Omental fat pad (tissue), 4 donors: ENCODE measurements around the gene SORCS2. TPM values are rescaled to one million over a fixed set of nuclear protein-coding genes. Genes with fewer than 3 reads are reported as not detected.

Experiments
- ATAC-seq: fragments of 150-250 bp; one replicate; pipeline ENCODE4 v1.9.1; 2016; ENCODE audit warnings: mild to moderate bottlenecking, moderate library complexity; ENCODE audit not compliant: low FRiP score
- DNase-seq: peaks from one replicate; pipeline ENCODE4 v3.0.0-alpha.2; 2019; ENCODE audit warnings: low spot score
- total RNA-seq, 4 donors: library from RNA; depleted of rRNA; stranded (reverse); fragments of >200 nt; gene quantifications; one replicate each; pipeline ENCODE4 v1.1.0, GENCODE V29; 2016
- TF ChIP-seq, protein P1 (sequence below), 3 donors: fragments of 450-650 bp; IDR thresholded peaks; one replicate each; pipeline ENCODE4 v1.5.1; 2016 to 2017; ENCODE audit warnings: antibody characterized with exemption in 3 of 3, mild to moderate bottlenecking in 3 of 3, moderate library complexity in 2 of 3

SORCS2 gene
- total RNA-seq, 4 donors from 2014 or later, result 0.63 to 4.6 (median 1.2) TPM

DNA sequence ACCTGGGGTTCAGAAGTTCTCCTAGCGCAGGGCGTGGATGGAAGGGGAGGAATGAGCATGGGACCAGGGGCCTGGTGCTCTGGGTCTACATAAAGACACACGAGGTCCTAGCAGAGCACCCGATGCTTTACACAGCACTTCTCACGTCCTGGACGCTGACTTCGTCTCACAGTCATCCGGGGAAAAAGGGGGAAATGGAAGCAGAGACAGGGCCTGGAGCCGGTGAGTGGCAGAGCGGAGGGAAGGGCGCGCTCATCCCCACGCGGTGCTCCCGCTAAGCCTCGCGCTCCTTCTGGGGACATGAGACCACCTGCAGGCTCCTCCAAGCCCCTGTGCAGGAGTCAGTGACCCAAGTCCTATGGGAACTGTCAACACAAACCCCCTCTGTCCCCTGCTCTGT is 589.7 kb downstream of the SORCS2 start:
- no peak for DNase-seq
- TF ChIP-seq, protein P1, sequence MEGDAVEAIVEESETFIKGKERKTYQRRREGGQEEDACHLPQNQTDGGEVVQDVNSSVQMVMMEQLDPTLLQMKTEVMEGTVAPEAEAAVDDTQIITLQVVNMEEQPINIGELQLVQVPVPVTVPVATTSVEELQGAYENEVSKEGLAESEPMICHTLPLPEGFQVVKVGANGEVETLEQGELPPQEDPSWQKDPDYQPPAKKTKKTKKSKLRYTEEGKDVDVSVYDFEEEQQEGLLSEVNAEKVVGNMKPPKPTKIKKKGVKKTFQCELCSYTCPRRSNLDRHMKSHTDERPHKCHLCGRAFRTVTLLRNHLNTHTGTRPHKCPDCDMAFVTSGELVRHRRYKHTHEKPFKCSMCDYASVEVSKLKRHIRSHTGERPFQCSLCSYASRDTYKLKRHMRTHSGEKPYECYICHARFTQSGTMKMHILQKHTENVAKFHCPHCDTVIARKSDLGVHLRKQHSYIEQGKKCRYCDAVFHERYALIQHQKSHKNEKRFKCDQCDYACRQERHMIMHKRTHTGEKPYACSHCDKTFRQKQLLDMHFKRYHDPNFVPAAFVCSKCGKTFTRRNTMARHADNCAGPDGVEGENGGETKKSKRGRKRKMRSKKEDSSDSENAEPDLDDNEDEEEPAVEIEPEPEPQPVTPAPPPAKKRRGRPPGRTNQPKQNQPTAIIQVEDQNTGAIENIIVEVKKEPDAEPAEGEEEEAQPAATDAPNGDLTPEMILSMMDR (IDR thresholded peaks at IDR 0.05), result no peak
- no peak for ATAC-seq

DNA sequence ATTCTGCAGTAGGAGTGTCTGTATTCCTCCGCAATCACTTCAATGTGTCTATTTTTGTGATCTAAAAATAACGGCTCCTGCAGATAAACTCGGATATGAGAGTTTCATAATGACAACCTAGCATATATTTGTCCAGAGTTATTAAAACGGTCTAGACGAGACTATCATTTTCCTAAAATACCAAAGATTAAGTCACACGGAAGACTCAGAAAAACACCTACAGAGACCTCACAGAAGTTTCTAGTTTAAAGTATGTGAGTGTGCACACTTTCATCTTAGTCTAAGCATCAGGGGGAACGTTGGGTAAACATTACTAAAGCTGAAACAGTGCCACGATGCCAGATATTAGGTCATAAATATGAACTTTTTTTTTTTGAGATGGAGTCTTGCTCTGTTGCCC is 590.4 kb downstream of the SORCS2 start:
- TF ChIP-seq, protein P1 (IDR thresholded peaks at IDR 0.05), result no peak
- ATAC-seq (no peak), DNase-seq (no peak)

DNA sequence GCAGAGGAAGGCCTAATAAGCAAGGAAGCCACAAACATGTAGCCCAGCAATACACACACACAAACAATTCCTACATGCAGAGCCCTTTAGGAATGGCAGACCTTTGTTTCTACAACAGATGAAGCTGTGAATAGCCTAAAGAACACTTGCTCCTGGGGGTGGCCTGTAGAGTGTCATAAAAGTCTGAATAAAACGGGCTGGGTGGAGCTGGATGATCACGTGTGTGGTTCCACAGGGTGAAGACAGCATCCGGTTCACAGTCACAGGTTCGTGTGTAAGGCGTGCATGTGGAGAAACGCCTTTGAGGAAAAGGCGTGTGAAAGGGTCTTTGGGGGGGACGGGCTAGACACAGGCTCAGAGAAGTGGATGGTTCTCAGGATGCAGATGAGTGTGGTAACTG is 591.2 kb downstream of the SORCS2 start:
- DNase-seq, result no peak
- TF ChIP-seq, protein P1 (IDR thresholded peaks at IDR 0.05), result no peak
- no peak for ATAC-seq

DNA sequence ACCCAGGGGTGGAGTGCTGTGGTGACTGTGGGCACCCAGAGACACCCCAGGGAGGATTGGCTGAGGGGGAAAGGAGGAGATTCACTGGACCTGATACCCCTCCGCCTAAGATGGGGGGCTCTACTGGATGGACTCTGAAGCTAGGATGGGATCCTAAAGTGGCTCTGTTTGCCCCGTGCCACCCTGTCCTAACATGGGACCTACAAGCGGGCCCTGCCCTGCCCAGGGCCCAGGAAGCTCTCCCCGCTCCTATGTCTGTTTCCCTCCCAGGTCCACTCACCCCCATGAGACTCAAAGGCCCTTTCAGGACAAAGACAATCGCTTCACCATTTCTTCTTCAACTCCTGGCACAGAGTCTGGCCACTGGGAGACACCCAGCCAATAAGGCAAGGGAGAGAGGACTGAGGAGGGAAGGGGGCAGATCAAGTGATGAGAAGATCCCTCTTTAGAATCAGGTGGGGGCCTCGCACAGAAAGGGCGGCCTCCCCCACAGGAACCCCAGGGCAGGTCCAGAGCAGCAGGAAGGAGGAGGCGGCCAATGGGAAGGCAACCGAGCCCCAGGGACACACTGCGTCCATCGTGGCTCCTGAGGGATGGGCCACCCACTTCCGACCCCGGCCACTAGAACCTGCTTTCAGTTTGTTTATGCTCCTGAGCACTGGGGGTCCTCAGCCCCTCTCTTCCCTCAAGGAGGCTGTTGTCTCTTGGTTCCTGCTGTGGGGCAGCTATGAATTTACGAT is 592.0 kb downstream of the SORCS2 start:
- TF ChIP-seq, protein P1 (IDR thresholded peaks at IDR 0.05), result no peak
- DNase-seq (no peak), ATAC-seq (no peak)

DNA sequence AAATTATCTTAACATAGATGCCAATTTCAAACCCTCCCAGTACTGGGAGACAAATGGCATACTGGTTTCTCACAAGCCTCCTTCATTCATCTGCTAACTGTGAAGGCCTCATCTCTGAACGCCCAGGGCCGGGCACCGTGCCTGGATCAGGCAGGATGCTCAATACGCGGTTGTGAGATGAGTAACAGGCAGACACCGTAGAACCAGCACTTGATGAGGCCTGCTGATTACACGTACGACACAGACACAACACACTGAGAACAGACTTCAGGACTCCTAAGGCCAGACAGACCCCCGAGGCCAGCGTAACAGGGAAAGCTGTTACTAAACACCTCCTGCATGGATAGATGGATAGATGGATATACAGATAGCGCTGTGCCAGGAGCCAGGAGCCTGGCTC is 592.7 kb downstream of the SORCS2 start:
- TF ChIP-seq, protein P1 (IDR thresholded peaks at IDR 0.05), result no peak
- ATAC-seq (no peak), DNase-seq (no peak)

DNA sequence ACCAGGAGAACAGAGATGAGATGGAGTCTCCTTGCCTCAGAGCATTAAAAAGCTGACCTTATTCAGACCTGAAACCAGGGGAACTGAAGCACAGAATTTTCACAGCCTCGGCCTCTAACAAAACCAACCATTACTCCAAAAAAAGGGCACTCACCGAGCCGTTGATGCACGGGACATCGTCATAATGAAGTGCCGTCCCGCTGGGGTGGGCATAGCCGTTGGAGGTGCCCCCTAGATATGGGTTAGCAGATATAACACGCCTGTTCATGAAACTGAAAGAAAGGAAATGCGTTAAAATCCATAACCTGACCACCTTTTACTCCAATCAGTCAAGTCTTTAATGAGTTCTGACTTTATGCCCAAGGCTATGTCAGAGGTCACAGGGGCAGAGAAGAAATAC is 593.7 kb downstream of the SORCS2 start:
- TF ChIP-seq, protein P1 (IDR thresholded peaks at IDR 0.05), result no peak
- no peak for ATAC-seq
- no peak for DNase-seq

DNA sequence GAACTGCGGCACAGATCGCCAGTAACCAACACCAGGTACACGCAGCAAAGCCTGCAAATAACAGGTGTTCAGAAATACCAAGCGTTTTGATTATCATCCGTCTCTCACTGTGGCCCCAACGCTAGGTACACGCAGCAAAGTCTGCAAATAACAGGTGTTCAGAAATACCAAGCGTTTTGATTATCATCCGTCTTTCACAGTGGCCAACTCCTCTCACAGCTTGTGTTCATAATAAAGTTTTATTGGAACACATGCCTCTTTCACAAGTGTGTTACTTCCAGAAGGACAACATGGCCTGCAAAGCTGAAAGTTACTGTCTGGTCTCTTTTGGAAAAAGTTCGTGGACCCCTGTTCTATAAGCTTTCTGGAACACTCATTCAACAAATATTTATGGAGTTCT is 594.2 kb downstream of the SORCS2 start:
- TF ChIP-seq, protein P1 (IDR thresholded peaks at IDR 0.05), result no peak
- no peak for DNase-seq
- ATAC-seq, result no peak
